ENCODE results near the gene PKP3.

GRCh38 chr11:372809-373715, 20.9 kb upstream of the PKP3 start:
- no peak for TF ChIP-seq CTCF (IDR thresholded peaks at IDR 0.05)
- TF ChIP-seq EP300 (IDR thresholded peaks at IDR 0.05) = no peak
- TF ChIP-seq POLR2A (IDR thresholded peaks at IDR 0.05) = no peak

All from stomach (tissue), 4 donors.